ENCODE data around the gene DNAJC18.
"Not testable (repeated sequence)": the region's sequence is repeated elsewhere in the genome, so short reads cannot be mapped to it uniquely, and the experiment has no call there.

The DNAJC18 gene

GRCh38 chr5:139425497-139425896 lies 13.8 kb downstream of the DNAJC18 start:
- no peak for DNase-seq

- peak; percentile 45 to 68 for DNase-seq
Observed at GRCh38 chr5:139422307-139422893, 16.9 kb downstream of the DNAJC18 start.

- no peak for DNase-seq
Observed at GRCh38 chr5:139419226-139420192, 19.8 kb downstream of the DNAJC18 start.

DNA sequence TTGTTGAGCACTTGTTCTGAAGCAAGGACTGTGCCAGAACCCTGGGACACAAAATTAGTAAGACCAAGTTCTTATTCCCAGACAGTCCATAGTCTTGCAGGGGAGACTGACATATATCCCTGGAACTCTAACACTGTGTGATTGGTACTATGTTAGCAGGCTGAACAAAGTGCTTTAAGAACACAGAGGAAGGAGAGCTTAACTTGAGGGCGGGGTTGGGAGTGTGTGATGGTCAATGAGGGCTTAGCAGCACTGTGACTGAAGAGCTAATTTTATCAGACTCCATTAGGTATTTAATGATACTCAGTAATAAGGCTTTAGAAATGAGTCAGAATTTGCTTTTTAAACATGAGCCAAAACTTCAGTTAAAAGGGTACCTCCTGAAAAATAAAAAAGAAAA lies 20.5 kb downstream of the DNAJC18 start:
- no peak for DNase-seq

DNA sequence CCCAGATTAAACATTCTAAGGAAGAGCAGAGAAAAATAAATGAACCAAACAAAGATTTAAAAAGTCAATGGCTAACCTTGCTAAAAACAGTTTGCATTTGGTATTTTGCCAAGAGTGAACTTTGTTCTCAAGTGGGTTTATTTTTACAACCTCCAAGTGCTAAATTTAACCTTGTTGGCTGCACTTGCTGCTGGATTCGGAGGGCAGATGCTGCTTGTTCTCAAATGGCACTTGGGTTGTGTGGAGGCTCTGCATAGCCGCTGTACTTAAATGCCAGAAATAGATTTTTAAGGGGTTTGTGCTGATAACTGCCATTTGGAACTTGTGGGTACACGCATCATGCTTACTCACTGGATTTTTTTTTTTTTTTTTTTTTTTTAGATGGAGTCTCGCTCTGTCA lies 22.1 kb downstream of the DNAJC18 start:
- no peak for DNase-seq

GRCh38 chr5:139416651-139417050 lies 22.7 kb downstream of the DNAJC18 start:
- no peak for DNase-seq

- DNase-seq: no peak
Observed at GRCh38 chr5:139415869-139416268, 23.5 kb downstream of the DNAJC18 start.

GRCh38 chr5:139415221-139415861 lies 24.0 kb downstream of the DNAJC18 start:
- DNase-seq: no peak

- no peak for DNase-seq
Observed at GRCh38 chr5:139414581-139415130, 24.7 kb downstream of the DNAJC18 start.

- no peak for DNase-seq
Observed at GRCh38 chr5:139413963-139414362, 25.4 kb downstream of the DNAJC18 start.

- no peak for DNase-seq
Observed at GRCh38 chr5:139413153-139413552, 26.2 kb downstream of the DNAJC18 start.

GRCh38 chr5:139410993-139411828 lies 28.1 kb downstream of the DNAJC18 start:
- DNase-seq: no peak

- no peak for DNase-seq
Observed at GRCh38 chr5:139410121-139410992, 29.0 kb downstream of the DNAJC18 start.

- DNase-seq: not testable (repeated sequence)
Observed at GRCh38 chr5:139409116-139409515, 30.2 kb downstream of the DNAJC18 start.

DNA sequence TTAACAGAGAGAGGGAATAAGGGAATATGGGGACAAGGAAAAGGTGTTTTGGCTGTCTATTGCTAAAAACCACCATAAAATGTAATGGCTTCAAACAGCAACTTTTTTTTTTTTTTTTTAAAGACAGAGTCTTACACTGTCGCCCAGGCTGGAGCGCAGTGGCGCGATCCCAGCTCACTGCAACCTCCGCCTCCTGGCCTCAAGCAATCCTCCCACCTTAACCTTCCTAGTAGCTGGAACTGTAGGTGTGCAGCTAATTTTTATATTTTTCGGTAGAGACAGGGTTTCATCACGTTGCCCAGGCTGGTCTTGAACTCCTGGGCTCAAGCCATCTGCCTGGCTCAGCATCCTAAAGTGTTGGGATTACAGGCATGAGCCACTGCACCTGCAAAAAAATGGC lies 31.1 kb downstream of the DNAJC18 start:
- no peak for DNase-seq

DNA sequence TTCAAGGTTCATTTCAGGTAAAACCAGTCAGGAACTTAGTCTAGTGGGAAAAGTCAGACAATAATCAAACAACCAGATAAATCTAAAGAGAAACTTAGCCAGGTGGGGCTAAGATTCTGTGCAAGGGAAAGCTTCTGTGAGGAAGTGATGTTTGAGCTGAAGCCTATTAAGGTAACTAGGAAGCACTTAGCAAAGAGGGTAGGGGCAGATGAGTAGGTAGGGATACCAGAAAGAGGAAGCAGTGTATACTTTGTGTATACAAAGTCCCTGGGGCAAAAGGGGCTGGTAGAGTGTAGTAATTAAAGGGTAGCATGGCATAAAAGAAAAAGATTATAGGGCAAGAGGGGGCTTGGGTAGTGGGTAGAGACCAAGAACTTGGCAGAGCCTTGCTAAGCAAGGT lies 31.8 kb downstream of the DNAJC18 start:
- DNase-seq: no peak

DNA sequence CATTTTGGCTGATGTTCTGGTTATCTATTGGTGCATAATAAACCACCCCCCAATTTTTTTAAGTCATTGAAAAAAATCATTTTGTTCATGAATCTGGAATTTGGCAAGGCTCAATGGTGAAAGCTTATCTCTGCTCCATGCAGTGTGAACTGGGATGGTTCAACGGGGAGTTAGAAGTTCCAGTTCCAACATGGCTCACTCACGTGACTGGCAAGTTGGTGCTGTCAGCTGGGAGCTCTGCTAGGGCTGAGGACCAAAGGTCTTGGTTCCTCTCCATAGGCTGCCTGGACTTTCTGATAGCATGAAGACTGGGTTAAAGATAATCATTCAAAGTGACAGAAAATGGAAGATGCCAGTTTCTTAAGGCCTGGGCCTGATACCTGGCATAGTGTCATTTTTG lies 32.4 kb downstream of the DNAJC18 start:
- no peak for DNase-seq

DNA sequence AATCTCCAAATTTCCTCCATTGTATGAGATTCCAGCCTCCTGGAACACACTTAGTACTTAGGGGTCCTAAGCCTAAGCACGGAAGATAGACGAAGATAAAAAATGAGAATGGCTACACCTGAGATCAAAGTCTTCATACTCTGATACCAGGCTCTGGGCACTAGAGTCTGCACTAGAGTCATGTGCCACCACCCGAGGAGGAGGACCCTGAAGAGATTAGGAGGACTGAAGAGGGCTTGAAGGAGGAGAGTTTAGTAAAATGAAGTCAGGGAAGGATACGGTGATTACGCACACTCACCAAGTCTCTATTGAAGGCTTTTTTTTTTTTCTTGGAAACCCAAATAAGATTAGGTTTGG lies 34.9 kb downstream of the DNAJC18 start:
- DNase-seq: no peak

- DNase-seq: peak; percentile 98 to 99
Observed at GRCh38 chr5:139403787-139404483, 35.4 kb downstream of the DNAJC18 start, which contains the start of gene SPATA24. Gene SPATA24, minus strand, starts transcription at chr5:139404089. Its CDS starts 29 bp downstream, at chr5:139404060.

DNA sequence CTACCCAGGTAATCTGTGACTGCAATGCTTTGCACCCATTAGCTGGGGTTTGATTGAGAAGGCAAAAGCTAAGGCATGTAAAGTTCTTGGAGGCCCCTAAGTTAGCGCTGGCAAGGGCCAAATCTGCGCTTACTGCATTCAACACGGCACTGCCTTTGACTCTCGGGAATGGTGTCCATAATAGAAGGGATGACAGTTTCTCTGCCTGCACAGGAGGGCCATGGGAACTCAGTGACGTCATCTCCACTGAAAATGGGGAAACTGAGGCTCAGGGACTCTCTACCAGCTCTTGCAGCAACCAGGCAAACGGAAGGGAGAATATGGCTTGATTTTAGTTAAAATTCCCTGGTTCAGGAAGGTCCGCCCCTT lies 35.9 kb downstream of the DNAJC18 start:
- DNase-seq: no peak

Data from activated CD4-positive, alpha-beta T cell treated with anti-CD3 and anti-CD28 coated beads for 4 hours (primary cell).